ENCODE results near the gene COMMD7.

COMMD7 gene

GRCh38 chr20:32787168-32787567, 43.9 kb upstream of the COMMD7 start:
- no peak for TF ChIP-seq CTCF (IDR thresholded peaks at IDR 0.05; ENCODE audit: low read depth, low read length)
- Histone ChIP-seq H3K36me3 (no peaks in the 10 kb centered on the region; the same call in 1 of the 2 replicates), H3K27me3 (no peaks in the 10 kb centered on the region), H3K9me3 (no peaks in the 10 kb centered on the region), H3K4me1 (no peaks in the 10 kb centered on the region; the same call in 1 of the 2 replicates), H3K4me3 (ENCODE audit: low read depth, low read length) (no peak overlapping the region)
- DNase-seq, result no peak

- H3K27me3 ChIP-seq, result no peaks in the 10 kb centered on the region
- no peak for DNase-seq
- no peak overlapping the region for H3K4me3 ChIP-seq (ENCODE audit: low read depth, low read length)
- TF ChIP-seq CTCF (IDR thresholded peaks at IDR 0.05; ENCODE audit: low read depth, low read length), result no peak
- H3K36me3 ChIP-seq, result no peaks in the 10 kb centered on the region; the same call in 1 of the 2 replicates
- no peaks in the 10 kb centered on the region for H3K9me3 ChIP-seq
- no peaks in the 10 kb centered on the region; the same call in 1 of the 2 replicates for H3K4me1 ChIP-seq
These were observed 42.9 kb upstream of the COMMD7 start for GRCh38 chr20:32786059-32786760.

GRCh38 chr20:32784369-32785080, 41.3 kb upstream of the COMMD7 start:
- TF ChIP-seq CTCF (IDR thresholded peaks at IDR 0.05; ENCODE audit: low read depth, low read length), result no peak
- DNase-seq, result no peak
- Histone ChIP-seq H3K9me3 (no peaks in the 10 kb centered on the region), H3K27me3 (no peaks in the 10 kb centered on the region), H3K4me1 (no peaks in the 10 kb centered on the region), H3K36me3 (no peaks in the 10 kb centered on the region), H3K4me3 (ENCODE audit: low read depth, low read length) (no peak overlapping the region)

- H3K4me1 ChIP-seq, result peaks cover 10% of the 10 kb centered on the region
- no peak for TF ChIP-seq CTCF (IDR thresholded peaks at IDR 0.05; ENCODE audit: low read depth, low read length)
- DNase-seq, result no peak
- no peaks in the 10 kb centered on the region for H3K36me3 ChIP-seq
- H3K27me3 ChIP-seq, result no peaks in the 10 kb centered on the region
- H3K4me3 ChIP-seq (ENCODE audit: low read depth, low read length), result no peak overlapping the region
- no peaks in the 10 kb centered on the region for H3K9me3 ChIP-seq
These were observed 37.7 kb upstream of the COMMD7 start for GRCh38 chr20:32780749-32781655.

- no peak overlapping the region for H3K4me3 ChIP-seq (ENCODE audit: low read depth, low read length)
- H3K9me3 ChIP-seq, result no peaks in the 10 kb centered on the region
- no peaks in the 10 kb centered on the region for H3K36me3 ChIP-seq
- no peak for TF ChIP-seq CTCF (IDR thresholded peaks at IDR 0.05; ENCODE audit: low read depth, low read length)
- H3K27me3 ChIP-seq, result no peaks in the 10 kb centered on the region
- peaks cover 10% of the 10 kb centered on the region for H3K4me1 ChIP-seq
- no peak for DNase-seq
These were observed 37.0 kb upstream of the COMMD7 start for GRCh38 chr20:32780278-32780677.
